Neural cell (in vitro differentiated cells): Measurements from ENCODE around the gene EIF4H. TPM values are rescaled to one million over a fixed set of nuclear protein-coding genes. Genes with fewer than 3 reads are reported as not detected.

Experiments
- H2AFZ ChIP-seq: fragments of 200-600, 300-800 bp; sonication (generic), shearing (Covaris generic); 2 replicates; pipeline ENCODE4 v1.6.0; 2014; ENCODE audit warnings: low read depth, mild to moderate bottlenecking, antibody characterized with exemption, low read length, moderate library complexity
- H3F3A ChIP-seq: fragments of 200-600 bp; shearing (Covaris generic); 2 replicates; pipeline ENCODE4 v1.6.1; 2016; ENCODE audit warnings: mild to moderate bottlenecking, moderate library complexity, mixed read lengths, antibody characterized with exemption, low read length; ENCODE audit not compliant: insufficient read depth, poor library complexity, severe bottlenecking
- H3K27ac ChIP-seq: fragments of 200-600, 300-800 bp; sonication (generic), shearing (Covaris generic); 2 replicates; pipeline ENCODE4 v1.5.1; 2014; ENCODE audit warnings: mild to moderate bottlenecking, low read length, moderate library complexity
- H3K27me3 ChIP-seq: fragments of 300-800, 200-600 bp; sonication (generic), shearing (Covaris generic); 2 replicates; pipeline ENCODE4 v1.6.0; 2014; ENCODE audit warnings: mild to moderate bottlenecking, low read depth, low read length, moderate library complexity; ENCODE audit not compliant: insufficient read depth
- H3K36me3 ChIP-seq: fragments of 300-800, 200-600 bp; sonication (generic), shearing (Covaris generic); 2 replicates; pipeline ENCODE4 v1.5.1; 2014; ENCODE audit warnings: mild to moderate bottlenecking, antibody characterized with exemption, low read length, moderate library complexity; ENCODE audit not compliant: insufficient read depth
- H3K4me2 ChIP-seq: fragments of 300-800, 200-600 bp; sonication (generic), shearing (Covaris generic); 2 replicates; pipeline ENCODE4 v1.6.0; 2014; ENCODE audit warnings: mild to moderate bottlenecking, low read length
- H3K4me3 ChIP-seq: fragments of 300-800, 200-600 bp; sonication (generic), shearing (Covaris generic); 2 replicates; pipeline ENCODE4 v1.5.1; 2014; ENCODE audit warnings: mild to moderate bottlenecking, low read length, moderate library complexity
- H3K79me2 ChIP-seq: fragments of 200-600 bp; shearing (Covaris generic); replicated peaks from 2 replicates; pipeline ENCODE4 v1.6.0; 2014; ENCODE audit warnings: mild to moderate bottlenecking, low read length, moderate library complexity; ENCODE audit not compliant: insufficient read depth
- H3K9ac ChIP-seq: fragments of 300-800, 200-600 bp; sonication (generic), shearing (Covaris generic); 2 replicates; pipeline ENCODE4 v1.6.1; 2016; ENCODE audit warnings: mild to moderate bottlenecking, low read length, mixed read lengths
- H3K9me2 ChIP-seq: fragments of 200-600 bp; shearing (Covaris generic); 2 replicates; pipeline ENCODE4 v1.6.1; 2016; ENCODE audit warnings: mild to moderate bottlenecking, low read length, mixed read lengths; ENCODE audit not compliant: insufficient read depth
- H3K9me3 ChIP-seq: fragments of 200-600, 300-800 bp; sonication (generic), shearing (Covaris generic); 2 replicates; pipeline ENCODE4 v1.6.1; 2016; ENCODE audit warnings: mild to moderate bottlenecking, mixed run types, low read length, moderate library complexity, mixed read lengths
- H4K20me1 ChIP-seq: fragments of 200-600 bp; shearing (Covaris generic); 2 replicates; pipeline ENCODE4 v1.6.1; 2016; ENCODE audit warnings: mild to moderate bottlenecking, mixed run types; ENCODE audit not compliant: insufficient read depth
- CTCF ChIP-seq: fragments of 450-650 bp; IDR thresholded peaks from 2 replicates; pipeline ENCODE4 v1.5.1; 2014; ENCODE audit warnings: antibody characterized with exemption, mild to moderate bottlenecking, moderate library complexity; ENCODE audit not compliant: poor library complexity, severe bottlenecking
- EP300 ChIP-seq: fragments of 450-650 bp; conservative IDR thresholded peaks from 2 replicates; pipeline ENCODE4 v1.6.1; 2014; ENCODE audit warnings: antibody characterized with exemption, mild to moderate bottlenecking, moderate library complexity; ENCODE audit not compliant: poor library complexity, severe bottlenecking
- EZH2 ChIP-seq: fragments of 200-600, 300-800 bp; shearing (Covaris generic), sonication (generic); IDR thresholded peaks from 2 replicates; pipeline ENCODE4 v1.6.1; 2014; ENCODE audit warnings: antibody characterized with exemption, low read length, borderline replicate concordance, mild to moderate bottlenecking; ENCODE audit not compliant: insufficient read depth, poor library complexity, severe bottlenecking
- MXI1 ChIP-seq: fragments of 450-650 bp; conservative IDR thresholded peaks from 2 replicates; pipeline ENCODE4 v1.6.1; 2014; ENCODE audit warnings: antibody characterized with exemption, mild to moderate bottlenecking; ENCODE audit not compliant: poor library complexity, severe bottlenecking
- POLR2AphosphoS5 ChIP-seq: IDR thresholded peaks from 2 replicates; pipeline ENCODE4 v1.6.1; 2012
- RAD21 ChIP-seq: fragments of 450-650 bp; conservative IDR thresholded peaks from 2 replicates; pipeline ENCODE4 v1.6.1; 2014; ENCODE audit warnings: antibody characterized with exemption, mild to moderate bottlenecking, moderate library complexity
- REST ChIP-seq: IDR thresholded peaks from 2 replicates; pipeline ENCODE4 v1.6.1; 2012; ENCODE audit warnings: borderline replicate concordance
- SMC3 ChIP-seq: fragments of 450-650 bp; conservative IDR thresholded peaks from 2 replicates; pipeline ENCODE4 v1.6.1; 2014; ENCODE audit warnings: antibody characterized with exemption, mild to moderate bottlenecking, moderate library complexity; ENCODE audit not compliant: poor library complexity
- TAF1 ChIP-seq: IDR thresholded peaks from 2 replicates; pipeline ENCODE4 v1.6.1; 2012; ENCODE audit warnings: low read depth
- polyA plus RNA-seq: library from polyadenylated mRNA; depleted of rRNA; stranded (reverse); fragments of >200 nt; gene quantifications from 2 replicates; pipeline ENCODE4 v1.2.3, GENCODE V29; 2014

Gene EIF4H
- polyA plus RNA-seq, 1 donor from 2014 or later: 170 TPM

- Histone ChIP-seq H2AFZ (no peak overlapping the region), H3K9ac (no peak overlapping the region), H3K27ac (no peak overlapping the region), H3K4me3 (no peak overlapping the region), H3F3A (no peaks in the 10 kb centered on the region), H4K20me1 (no peaks in the 10 kb centered on the region), H3K79me2 (no peaks in the 10 kb centered on the region), H3K4me2 (no peak overlapping the region), H3K9me3 (no peaks in the 10 kb centered on the region), H3K9me2 (no peaks in the 10 kb centered on the region), H3K27me3 (no peaks in the 10 kb centered on the region), H3K36me3 (no peaks in the 10 kb centered on the region)
- TF ChIP-seq REST (no peak), MXI1 (no peak), POLR2AphosphoS5 (no peak), EZH2 (no peak), CTCF (no peak)
These were observed 25.6 kb downstream of the EIF4H start for GRCh38 chr7:74199551-74200355.

- H3K4me3 ChIP-seq: no peak overlapping the region
- no peak overlapping the region for H3K9ac ChIP-seq
- H3K79me2 ChIP-seq: no peaks in the 10 kb centered on the region
- H3K9me3 ChIP-seq: no peaks in the 10 kb centered on the region
- no peaks in the 10 kb centered on the region for H3K27me3 ChIP-seq
- H3K9me2 ChIP-seq: no peaks in the 10 kb centered on the region
- H4K20me1 ChIP-seq: no peaks in the 10 kb centered on the region
- no peaks in the 10 kb centered on the region for H3F3A ChIP-seq
- H2AFZ ChIP-seq: no peak overlapping the region
- no peak overlapping the region for H3K4me2 ChIP-seq
- TF ChIP-seq EP300 (no peak), MXI1 (no peak), REST (no peak), TAF1 (no peak), SMC3 (no peak), EZH2 (no peak), POLR2AphosphoS5 (no peak), CTCF (no peak), RAD21 (no peak)
- H3K27ac ChIP-seq: no peak overlapping the region
- no peaks in the 10 kb centered on the region for H3K36me3 ChIP-seq
These were observed 28.8 kb downstream of the EIF4H start for GRCh38 chr7:74202841-74203556.
